Panc1 (cell line): ENCODE results near the gene CABCOCO1. TPM values are rescaled to one million over a fixed set of nuclear protein-coding genes. Genes with fewer than 3 reads are reported as not detected.

Experiments
- ATAC-seq: fragments of 200-7000 bp; cut with Tn5 transposase; 2 replicates; pipeline ENCODE4 v1.9.1; 2020; ENCODE audit warnings: mild to moderate bottlenecking, moderate library complexity
- BruUV-seq: library from RNA; stranded (reverse); fragments of 400-500 nt; replicated peaks from 2 replicates; lab custom pipeline; 2021; lab: Mats Ljungman, UMichigan
- CTCF ChIA-PET: fragments of 300-600 bp; sonication (Branson Sonifier 250); formaldehyde crosslinking; loops from one replicate; lab custom pipeline; 2022; ENCODE audit warnings: antibody characterized with exemption; lab: Charles Lee
- POLR2A ChIA-PET: fragments of 300-600 bp; sonication (Branson Sonifier 250); formaldehyde crosslinking; loops from one replicate; lab custom pipeline; 2022; ENCODE audit warnings: antibody characterized with exemption; lab: Charles Lee
- DNase-seq: peaks from one replicate; pipeline ENCODE4 v3.0.0-alpha.2; 2010; ENCODE audit warnings: low read depth, low spot score
- H3K27ac ChIP-seq: 2 replicates; pipeline ENCODE4 v1.5.1; 2011; ENCODE audit warnings: mild to moderate bottlenecking, low read length, inconsistent platforms
- H3K27me3 ChIP-seq: fragments of 200-500 bp; sonication (Bioruptor generic); 2 replicates; pipeline ENCODE4 v1.6.0; 2014; ENCODE audit warnings: low read length, inconsistent platforms; ENCODE audit not compliant: control insufficient read depth, insufficient read depth
- H3K36me3 ChIP-seq: fragments of 200-500 bp; sonication (Bioruptor generic); 2 replicates; pipeline ENCODE4 v1.5.1; 2014; ENCODE audit warnings: inconsistent platforms, mild to moderate bottlenecking, low read length, moderate library complexity; ENCODE audit not compliant: control insufficient read depth, insufficient read depth
- H3K4me1 ChIP-seq: 2 replicates; pipeline ENCODE4 v1.5.1; 2011; ENCODE audit warnings: inconsistent platforms, mild to moderate bottlenecking, low read length, moderate library complexity; ENCODE audit not compliant: control insufficient read depth, insufficient read depth
- H3K4me3 ChIP-seq, 2 experiments: 2 replicates each; pipeline ENCODE4 v1.5.1; 2011 to 2012; ENCODE audit warnings: low read depth in 2 of 2, low read length in 2 of 2, mild to moderate bottlenecking in 2 of 2, inconsistent platforms in 1 of 2, moderate library complexity in 1 of 2
- H3K9me3 ChIP-seq: fragments of 200-500 bp; sonication (Bioruptor generic); 2 replicates; pipeline ENCODE4 v1.5.1; 2014; ENCODE audit warnings: low read depth, mild to moderate bottlenecking, inconsistent platforms, low read length, moderate library complexity; ENCODE audit not compliant: control insufficient read depth, insufficient read depth
- CTCF ChIP-seq: fragments of 450-650 bp; IDR thresholded peaks from 2 replicates; pipeline ENCODE4 v1.5.1; 2017; ENCODE audit warnings: mild to moderate bottlenecking
- POLR2AphosphoS5 ChIP-seq: IDR thresholded peaks from 2 replicates; pipeline ENCODE4 v1.6.1; 2012; ENCODE audit warnings: mild to moderate bottlenecking, low read depth, low read length, moderate library complexity
- REST ChIP-seq, 2 experiments: IDR thresholded peaks; 2 replicates each; pipeline ENCODE4 v1.6.1; 2011 to 2012; ENCODE audit warnings: low read depth in 2 of 2, control low read depth in 1 of 2, low read length in 1 of 2, mild to moderate bottlenecking in 1 of 2, moderate library complexity in 1 of 2; ENCODE audit not compliant: insufficient read depth in 1 of 2
- SIN3A ChIP-seq: IDR thresholded peaks from 2 replicates; pipeline ENCODE4 v1.6.1; 2012; ENCODE audit warnings: low read depth, mild to moderate bottlenecking, low read length, moderate library complexity, borderline replicate concordance; ENCODE audit not compliant: insufficient read depth
- TCF7L2 ChIP-seq: IDR thresholded peaks from 2 replicates; pipeline ENCODE4 v1.6.1; 2011; ENCODE audit warnings: mild to moderate bottlenecking, low read depth, low read length, inconsistent platforms
- in situ Hi-C: cut with HindIII; loops from 2 replicates; pipeline ENCODE4 v1.10.0; 2016; ENCODE audit warnings: low sequenced_read_pairs, low pct_unique_long_range_greater_than_20kb
- intact Hi-C: fragments of 100-400 bp; cut with micrococcal nuclease; formaldehyde crosslinking; loops from one replicate; pipeline ENCODE4 v1.10.0; 2022; ENCODE audit not compliant: unreplicated experiment
- total RNA-seq: library from RNA; stranded (reverse); gene quantifications from one replicate; pipeline ENCODE4 v1.2.1, GENCODE V29; 2021; ENCODE audit not compliant: unreplicated experiment

The CABCOCO1 gene
- total RNA-seq, 1 experiment from 2014 or later: 4.0 TPM

- Histone ChIP-seq H3K36me3 (no peaks in the 10 kb centered on the region), H3K27me3 (no peaks in the 10 kb centered on the region), H3K4me1 (peaks cover 33% of the 10 kb centered on the region), H3K27ac (peak overlapping the region; percentile 94), H3K9me3 (peaks cover 11% of the 10 kb centered on the region; the same call in 1 of the 2 replicates), H3K4me3 (no peak overlapping the region)
- BruUV-seq: no TSS peak
- no peak for TF ChIP-seq TCF7L2
- DNase-seq: no peak
- in situ Hi-C loops (no loop called here), intact Hi-C loops (loop anchor here (5.0 kb wide), 1 partner anchor 74 kb away; no protein-coding TSS in a partner anchor)
- POLR2A ChIA-PET: no interaction called here
- CTCF ChIA-PET: no interaction called here
- ATAC-seq: no peak
Measured at GRCh38 chr10:61763778-61764177, 101.0 kb downstream of the CABCOCO1 start.

- no TSS peak for BruUV-seq
- DNase-seq (no peak), ATAC-seq (no peak)
- CTCF ChIA-PET: no interaction called here
- H3K36me3 ChIP-seq: no peaks in the 10 kb centered on the region
- H3K27me3 ChIP-seq: no peaks in the 10 kb centered on the region
- peak overlapping the region; percentile 94 for H3K27ac ChIP-seq
- TF ChIP-seq REST (IDR thresholded peaks at IDR 0.05; ENCODE audit: insufficient read depth in 1 of 2, low read depth in 2 of 2, low read length in 1 of 2) (no peak), CTCF (no peak), POLR2AphosphoS5 (no peak), TCF7L2 (no peak), SIN3A (no peak)
- H3K4me1 ChIP-seq: peaks cover 33% of the 10 kb centered on the region
- POLR2A ChIA-PET: no interaction called here
- in situ Hi-C loops (no loop called here), intact Hi-C loops (loop anchor here (5.0 kb wide), 1 partner anchor 73 kb away; no protein-coding TSS in a partner anchor)
- no peak overlapping the region for H3K4me3 ChIP-seq
- H3K9me3 ChIP-seq: peaks cover 4% of the 10 kb centered on the region; the same call in 1 of the 2 replicates
Measured at GRCh38 chr10:61764486-61764885, 101.8 kb downstream of the CABCOCO1 start.

GRCh38 chr10:61765176-61766087, 102.7 kb downstream of the CABCOCO1 start:
- in situ Hi-C loops: no loop called here
- no peak for ATAC-seq

More at GRCh38 chr10:61765176-61766087, 102.7 kb downstream of the CABCOCO1 start:
- ChIA-PET POLR2A (no interaction called here), CTCF (no interaction called here)
- no peak overlapping the region for H3K4me3 ChIP-seq
- H3K9me3 ChIP-seq: no peaks in the 10 kb centered on the region
- H3K4me1 ChIP-seq: peaks cover 29% of the 10 kb centered on the region
- TF ChIP-seq POLR2AphosphoS5 (no peak), SIN3A (no peak), TCF7L2 (no peak), REST (IDR thresholded peaks at IDR 0.05; ENCODE audit: insufficient read depth in 1 of 2, low read depth in 2 of 2, low read length in 1 of 2) (no peak), CTCF (no peak)
- intact Hi-C loops: no loop called here
- peak overlapping the region; percentile 94 for H3K27ac ChIP-seq
- H3K27me3 ChIP-seq: no peaks in the 10 kb centered on the region
- H3K36me3 ChIP-seq: no peaks in the 10 kb centered on the region
- BruUV-seq: no TSS peak
- DNase-seq: no peak
